DND-41 (cell line): Measurements from ENCODE around the gene RAB11FIP3.

ENCODE experiments used
- ATAC-seq: fragments of 200-7000 bp; cut with Tn5 transposase; 3 replicates; pipeline ENCODE4 v1.9.1; 2021; ENCODE audit warnings: low read depth; ENCODE audit not compliant: insufficient read depth
- DNase-seq: peaks from one replicate; pipeline ENCODE4 v3.0.0-alpha.2; 2020
- H2AFZ ChIP-seq: 2 replicates; pipeline ENCODE4 v1.6.0; 2012; ENCODE audit warnings: low read depth, low read length
- H3K27ac ChIP-seq: 2 replicates; pipeline ENCODE4 v1.5.1; 2012; ENCODE audit warnings: low read length, inconsistent platforms
- H3K27me3 ChIP-seq: fragments of 200-600 bp; sonication (generic); 2 replicates; pipeline ENCODE4 v1.6.0; 2012; ENCODE audit warnings: low read length, mild to moderate bottlenecking, inconsistent platforms; ENCODE audit not compliant: insufficient read depth, poor library complexity
- H3K36me3 ChIP-seq: 2 replicates; pipeline ENCODE4 v1.5.1; 2012; ENCODE audit warnings: low read length, inconsistent platforms; ENCODE audit not compliant: insufficient read depth
- H3K4me1 ChIP-seq: 2 replicates; pipeline ENCODE4 v1.5.1; 2012; ENCODE audit warnings: mild to moderate bottlenecking, low read length; ENCODE audit not compliant: insufficient read depth
- H3K4me2 ChIP-seq: 2 replicates; pipeline ENCODE4 v1.6.0; 2012; ENCODE audit warnings: mild to moderate bottlenecking, moderate library complexity, low read length, inconsistent platforms; ENCODE audit not compliant: insufficient read depth
- H3K4me3 ChIP-seq, 2 experiments: fragments of 200-600 bp in 1 of 2; shearing (Covaris generic) in 1 of 2; 2 replicates each; pipeline ENCODE4 v1.5.1; 2012 to 2016; ENCODE audit warnings: inconsistent platforms in 2 of 2, low read length in 2 of 2, mild to moderate bottlenecking in 2 of 2, low read depth in 1 of 2, moderate library complexity in 1 of 2
- H3K79me2 ChIP-seq: 2 replicates; pipeline ENCODE4 v1.6.0; 2012; ENCODE audit warnings: low read length, inconsistent platforms; ENCODE audit not compliant: insufficient read depth
- H3K9ac ChIP-seq: 2 replicates; pipeline ENCODE4 v1.6.0; 2012; ENCODE audit warnings: low read depth, mild to moderate bottlenecking, inconsistent platforms, low read length, moderate library complexity
- H3K9me3 ChIP-seq: 2 replicates; pipeline ENCODE4 v1.5.1; 2012; ENCODE audit warnings: low read length, moderate library complexity, mild to moderate bottlenecking, inconsistent platforms; ENCODE audit not compliant: insufficient read depth, severe bottlenecking
- H4K20me1 ChIP-seq: 2 replicates; pipeline ENCODE4 v1.6.0; 2012; ENCODE audit warnings: low read length; ENCODE audit not compliant: insufficient read depth
- EZH2 ChIP-seq: IDR thresholded peaks from 3 replicates; pipeline ENCODE4 v1.6.1; 2012; ENCODE audit warnings: borderline replicate concordance, low read depth, mild to moderate bottlenecking, moderate library complexity, low read length, inconsistent platforms; ENCODE audit not compliant: severe bottlenecking
- TF ChIP-seq, protein P1 (sequence below): IDR thresholded peaks from 2 replicates; pipeline ENCODE4 v1.5.1; 2012; ENCODE audit warnings: borderline replicate concordance, low read length, moderate library complexity, mild to moderate bottlenecking; ENCODE audit not compliant: poor library complexity, severe bottlenecking; ENCODE audit errors: extremely low read depth

RAB11FIP3 gene

DNA sequence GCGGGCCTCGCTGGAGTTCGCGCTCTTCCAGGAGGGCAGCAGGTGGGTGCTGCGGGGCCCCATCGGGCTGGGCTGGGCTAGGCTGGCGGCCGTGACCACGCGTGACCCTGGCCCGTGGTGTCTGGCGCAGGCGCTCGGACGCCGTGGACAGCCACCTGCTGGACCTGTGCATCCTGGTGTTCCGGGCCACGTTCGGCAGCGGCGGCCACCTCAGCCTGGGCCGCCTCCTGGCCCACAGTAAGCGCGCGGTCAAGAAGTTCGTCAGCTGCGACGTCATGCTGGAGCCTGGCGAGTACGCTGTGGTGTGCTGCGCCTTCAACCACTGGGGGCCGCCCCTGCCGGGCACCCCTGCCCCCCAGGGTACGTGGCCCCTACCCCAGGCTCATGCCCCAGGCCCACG lies 126.7 kb downstream of the RAB11FIP3 start:
- no peak for DNase-seq
- Histone ChIP-seq H3K4me3 (no peak overlapping the region), H3K4me1 (no peaks in the 10 kb centered on the region), H3K27me3 (no peaks in the 10 kb centered on the region), H3K79me2 (0 out of 2 replicates have a peak, but pooled peaks cover under 1% of the 10 kb centered on the region), H3K4me2 (no peak overlapping the region), H3K9me3 (no peaks in the 10 kb centered on the region), H3K36me3 (peaks cover 48% of the 10 kb centered on the region), H4K20me1 (peaks cover 11% of the 10 kb centered on the region), H2AFZ (no peak overlapping the region), H3K27ac (no peak overlapping the region), H3K9ac (no peak overlapping the region)
- ATAC-seq: no peak
- TF ChIP-seq EZH2: no peak
- TF ChIP-seq, protein P1, sequence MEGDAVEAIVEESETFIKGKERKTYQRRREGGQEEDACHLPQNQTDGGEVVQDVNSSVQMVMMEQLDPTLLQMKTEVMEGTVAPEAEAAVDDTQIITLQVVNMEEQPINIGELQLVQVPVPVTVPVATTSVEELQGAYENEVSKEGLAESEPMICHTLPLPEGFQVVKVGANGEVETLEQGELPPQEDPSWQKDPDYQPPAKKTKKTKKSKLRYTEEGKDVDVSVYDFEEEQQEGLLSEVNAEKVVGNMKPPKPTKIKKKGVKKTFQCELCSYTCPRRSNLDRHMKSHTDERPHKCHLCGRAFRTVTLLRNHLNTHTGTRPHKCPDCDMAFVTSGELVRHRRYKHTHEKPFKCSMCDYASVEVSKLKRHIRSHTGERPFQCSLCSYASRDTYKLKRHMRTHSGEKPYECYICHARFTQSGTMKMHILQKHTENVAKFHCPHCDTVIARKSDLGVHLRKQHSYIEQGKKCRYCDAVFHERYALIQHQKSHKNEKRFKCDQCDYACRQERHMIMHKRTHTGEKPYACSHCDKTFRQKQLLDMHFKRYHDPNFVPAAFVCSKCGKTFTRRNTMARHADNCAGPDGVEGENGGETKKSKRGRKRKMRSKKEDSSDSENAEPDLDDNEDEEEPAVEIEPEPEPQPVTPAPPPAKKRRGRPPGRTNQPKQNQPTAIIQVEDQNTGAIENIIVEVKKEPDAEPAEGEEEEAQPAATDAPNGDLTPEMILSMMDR: no peak

- no peaks in the 10 kb centered on the region for H3K79me2 ChIP-seq
- H3K36me3 ChIP-seq: peaks cover 35% of the 10 kb centered on the region
- H3K9ac ChIP-seq: no peak overlapping the region
- H3K4me2 ChIP-seq: no peak overlapping the region
- H4K20me1 ChIP-seq: peaks cover 6% of the 10 kb centered on the region
- H3K4me3 ChIP-seq: no peak overlapping the region
- H3K27me3 ChIP-seq: no peaks in the 10 kb centered on the region
- no peaks in the 10 kb centered on the region for H3K4me1 ChIP-seq
- no peak overlapping the region for H2AFZ ChIP-seq
- no peaks in the 10 kb centered on the region for H3K9me3 ChIP-seq
- H3K27ac ChIP-seq: no peak overlapping the region
- ATAC-seq (no peak; the same call in 2 of the 3 replicates), DNase-seq (no peak)
- TF ChIP-seq, protein P1: no peak
- no peak for TF ChIP-seq EZH2
These were observed 128.3 kb downstream of the RAB11FIP3 start for GRCh38 chr16:553601-554296.

DNA sequence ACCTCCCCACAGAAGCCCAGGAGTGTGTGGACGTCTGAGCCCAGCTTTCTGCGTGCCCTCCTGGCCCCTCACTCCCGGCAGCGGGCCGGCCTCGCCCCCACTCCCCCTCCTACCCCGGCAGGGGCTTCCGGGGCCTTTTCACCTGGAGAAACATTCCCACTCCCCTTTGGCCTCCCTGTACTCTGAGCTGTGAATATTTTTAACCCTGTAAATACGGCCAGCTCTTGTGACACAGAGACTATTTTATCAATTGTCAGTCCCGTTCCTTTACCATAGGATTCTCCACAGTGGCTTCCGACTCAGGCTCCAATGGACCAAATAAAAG lies 128.8 kb downstream of the RAB11FIP3 start:
- TF ChIP-seq EZH2: no peak
- TF ChIP-seq, protein P1: no peak
- Histone ChIP-seq H3K36me3 (peaks cover 31% of the 10 kb centered on the region), H3K27me3 (no peaks in the 10 kb centered on the region), H3K4me3 (no peak overlapping the region), H3K9ac (no peak overlapping the region), H3K4me2 (no peak overlapping the region), H3K9me3 (no peaks in the 10 kb centered on the region), H2AFZ (no peak overlapping the region), H3K4me1 (no peaks in the 10 kb centered on the region), H4K20me1 (peaks cover 6% of the 10 kb centered on the region), H3K79me2 (no peaks in the 10 kb centered on the region), H3K27ac (no peak overlapping the region)
- no peak for DNase-seq
- no peak for ATAC-seq
